ENCODE measurements around the gene NRDE2.
"Not testable (repeated sequence)": the region's sequence is repeated elsewhere in the genome, so short reads cannot be mapped to it uniquely, and the experiment has no call there.

The NRDE2 gene

GRCh38 chr14:90248594-90248993 lies 83.1 kb downstream of the NRDE2 start:
- TF ChIP-seq CTCF (IDR thresholded peaks at IDR 0.05; ENCODE audit: insufficient read depth, low read length, missing control alignments), result no peak
- no peak for DNase-seq (ENCODE audit: low read depth, low spot score)
- ChIA-PET CTCF (no interaction called here), POLR2A (no interaction called here)
- no peak overlapping the region for H3K4me3 ChIP-seq (ENCODE audit: low read depth, low read length)

- DNase-seq (ENCODE audit: low read depth, low spot score); POLR2A ChIA-PET: not testable (repeated sequence)
Observed at GRCh38 chr14:90247441-90247840, 84.3 kb downstream of the NRDE2 start.

GRCh38 chr14:90246936-90247335 lies 84.8 kb downstream of the NRDE2 start:
- ChIA-PET CTCF (interaction anchor here (1.0 to 1.4 kb wide), 2 partner anchors 11 to 274 kb away, joined by 4 to 5 read pairs; no protein-coding TSS in a partner anchor), POLR2A (no interaction called here)
- TF ChIP-seq CTCF (IDR thresholded peaks at IDR 0.05; ENCODE audit: insufficient read depth, low read length, missing control alignments), result no peak
- DNase-seq (ENCODE audit: low read depth, low spot score), result no peak
- H3K4me3 ChIP-seq (ENCODE audit: low read depth, low read length), result no peak overlapping the region

More at GRCh38 chr14:90247441-90247840, 84.3 kb downstream of the NRDE2 start:
- H3K4me3 ChIP-seq (ENCODE audit: low read depth, low read length), result not testable (repeated sequence)
- CTCF ChIA-PET, result interaction anchor here (1.0 to 1.4 kb wide), 2 partner anchors 12 to 275 kb away, joined by 4 to 5 read pairs; no protein-coding TSS in a partner anchor

- no peak for TF ChIP-seq CTCF (IDR thresholded peaks at IDR 0.05; ENCODE audit: insufficient read depth, low read length, missing control alignments)
- no peak overlapping the region for H3K4me3 ChIP-seq (ENCODE audit: low read depth, low read length)
- POLR2A ChIA-PET, result no interaction called here
- DNase-seq (ENCODE audit: low read depth, low spot score), result no peak
- CTCF ChIA-PET, result no interaction called here
Observed at GRCh38 chr14:90242444-90242843, 89.3 kb downstream of the NRDE2 start.

GRCh38 chr14:90239139-90239538 lies 92.6 kb downstream of the NRDE2 start:
- POLR2A ChIA-PET, result no interaction called here
- no peak for DNase-seq (ENCODE audit: low read depth, low spot score)
- no peak overlapping the region for H3K4me3 ChIP-seq (ENCODE audit: low read depth, low read length)
- CTCF ChIA-PET, result interaction anchor here (1.2 to 13.0 kb wide), 2 partner anchors 22 to 265 kb away, joined by 3 to 347 read pairs; no protein-coding TSS in a partner anchor
- TF ChIP-seq CTCF (IDR thresholded peaks at IDR 0.05; ENCODE audit: insufficient read depth, low read length, missing control alignments), result no peak

GRCh38 chr14:90235179-90235976 lies 96.4 kb downstream of the NRDE2 start:
- TF ChIP-seq CTCF (IDR thresholded peaks at IDR 0.05; ENCODE audit: insufficient read depth, low read length, missing control alignments), result peak; percentile 78
- POLR2A ChIA-PET, result no interaction called here
- no peak overlapping the region for H3K4me3 ChIP-seq (ENCODE audit: low read depth, low read length)
- CTCF ChIA-PET, result interaction anchor here (0.6 to 13.0 kb wide), 32 partner anchors 8 to 1210 kb away, joined by 3 to 347 read pairs (median 4); partner anchors contain the start of genes KCNK13 and PSMC1
- no peak for DNase-seq (ENCODE audit: low read depth, low spot score)

- CTCF ChIA-PET, result interaction anchor here (13.0 kb wide), 1 partner anchor 255 kb away, joined by 347 read pairs; no protein-coding TSS in a partner anchor
- DNase-seq (ENCODE audit: low read depth, low spot score); H3K4me3 ChIP-seq (ENCODE audit: low read depth, low read length); POLR2A ChIA-PET: not testable (repeated sequence)
Observed at GRCh38 chr14:90229942-90230341, 101.8 kb downstream of the NRDE2 start.
